Measurements from ENCODE around the gene SLC9A5.
A peak's percentile ranks its signal among the peaks of the same experiment; 100 is the strongest.

SLC9A5 gene

DNA sequence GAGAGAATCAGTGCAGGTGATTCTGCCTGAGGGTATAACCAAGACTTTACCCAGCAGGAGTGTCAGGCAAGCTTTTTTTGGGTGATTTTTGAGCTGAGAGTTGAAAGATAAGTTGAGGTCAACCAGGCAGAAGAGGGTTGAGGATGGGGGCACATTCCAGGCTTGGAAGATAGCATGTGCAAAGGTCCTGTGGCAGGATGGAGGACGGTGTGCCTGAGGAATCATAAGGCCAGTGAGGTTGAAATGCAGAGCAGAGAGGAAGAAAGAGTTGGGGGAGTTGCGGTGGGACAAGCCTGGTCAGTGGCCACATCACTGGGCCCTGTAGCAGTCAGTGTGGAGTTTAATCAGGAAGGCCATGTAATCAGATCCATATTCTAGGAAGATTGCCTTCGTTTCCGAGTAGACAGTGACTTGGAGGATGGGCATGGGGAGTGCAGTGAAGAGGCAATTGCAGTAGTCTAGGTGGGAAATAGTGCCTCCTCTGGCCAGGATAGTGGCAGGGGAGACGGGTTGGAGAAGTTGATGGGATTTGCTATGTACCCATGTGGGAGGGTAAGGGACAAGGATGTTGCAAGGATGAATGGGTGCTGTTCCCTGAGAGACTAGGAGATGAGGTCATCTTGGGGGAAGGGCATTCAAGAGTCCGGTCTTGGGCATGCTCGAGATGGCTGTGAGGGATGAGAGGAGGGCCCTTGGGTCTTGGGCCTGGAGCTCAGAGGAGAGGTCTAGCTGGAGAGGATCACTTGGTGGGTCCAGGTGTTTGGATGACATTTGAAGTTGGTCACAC lies 34.5 kb downstream of the SLC9A5 start:
- DNase-seq = no peak

DNA sequence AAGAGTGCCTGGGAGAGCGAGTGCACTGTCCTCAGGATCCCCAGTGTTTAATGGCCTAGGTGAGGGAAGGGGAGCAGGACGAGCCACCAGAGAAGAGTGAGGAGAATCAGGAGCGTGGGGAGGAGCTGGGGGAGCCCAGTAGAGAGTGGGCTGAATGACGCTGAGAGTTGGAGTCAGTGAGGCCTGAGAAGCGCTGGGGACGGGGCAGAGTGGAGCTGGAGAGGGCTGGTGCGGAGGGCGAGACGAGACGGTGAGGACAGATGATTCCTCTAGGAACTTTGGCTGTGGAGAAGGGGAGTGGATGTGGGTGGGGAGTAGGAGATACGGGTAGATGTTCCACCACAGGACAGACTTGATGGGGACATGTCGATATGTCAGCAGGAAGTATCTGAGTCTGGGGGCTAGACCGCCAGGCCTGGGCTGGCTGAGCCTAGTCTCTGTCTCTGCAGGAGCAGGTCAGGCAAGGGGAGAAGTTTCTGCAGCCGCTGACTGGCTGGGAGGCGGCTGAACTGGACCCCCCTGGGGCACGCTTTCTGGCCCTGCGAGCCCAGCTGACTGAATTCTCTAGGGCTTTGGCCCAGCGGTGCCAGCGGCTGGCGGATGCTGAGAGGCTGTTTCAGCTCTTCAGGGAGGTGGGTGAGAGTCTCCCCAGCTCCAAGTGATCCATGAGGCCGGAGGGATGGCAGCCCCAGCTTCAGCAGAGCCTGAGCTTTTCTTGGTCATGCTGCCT lies 35.2 kb downstream of the SLC9A5 start:
- DNase-seq = no peak

DNA sequence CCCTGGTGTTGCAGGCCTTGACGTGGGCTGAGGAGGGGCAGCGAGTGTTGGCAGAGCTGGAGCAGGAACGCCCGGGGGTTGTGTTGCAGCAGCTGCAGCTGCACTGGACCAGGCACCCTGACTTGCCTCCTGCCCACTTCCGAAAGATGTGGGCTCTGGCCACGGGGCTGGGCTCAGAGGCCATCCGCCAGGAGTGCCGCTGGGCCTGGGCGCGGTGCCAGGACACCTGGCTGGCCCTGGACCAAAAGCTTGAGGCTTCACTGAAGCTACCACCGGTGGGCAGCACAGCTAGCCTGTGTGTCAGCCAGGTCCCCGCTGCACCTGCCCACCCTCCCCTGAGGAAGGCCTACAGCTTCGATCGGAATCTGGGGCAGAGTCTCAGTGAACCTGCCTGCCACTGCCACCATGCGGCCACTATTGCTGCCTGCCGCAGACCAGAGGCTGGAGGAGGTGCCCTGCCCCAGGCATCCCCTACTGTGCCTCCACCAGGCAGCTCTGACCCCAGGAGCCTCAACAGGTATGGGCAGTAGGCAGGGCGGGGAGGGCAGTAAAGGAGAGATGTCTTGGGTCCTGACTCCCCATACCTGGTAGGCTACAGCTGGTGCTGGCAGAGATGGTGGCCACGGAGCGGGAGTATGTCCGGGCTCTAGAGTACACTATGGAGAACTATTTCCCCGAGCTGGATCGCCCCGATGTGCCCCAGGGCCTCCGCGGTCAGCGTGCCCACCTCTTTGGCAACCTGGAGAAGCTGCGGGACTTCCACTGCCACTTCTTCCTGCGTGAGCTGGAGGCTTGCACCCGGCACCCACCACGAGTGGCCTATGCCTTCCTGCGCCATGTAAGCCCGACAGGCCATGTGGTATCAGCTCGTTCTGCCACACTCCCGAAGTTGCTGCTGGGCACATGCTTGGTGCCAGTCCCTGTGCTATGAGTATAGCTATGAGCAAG lies 36.2 kb downstream of the SLC9A5 start:
- DNase-seq = no peak

DNA sequence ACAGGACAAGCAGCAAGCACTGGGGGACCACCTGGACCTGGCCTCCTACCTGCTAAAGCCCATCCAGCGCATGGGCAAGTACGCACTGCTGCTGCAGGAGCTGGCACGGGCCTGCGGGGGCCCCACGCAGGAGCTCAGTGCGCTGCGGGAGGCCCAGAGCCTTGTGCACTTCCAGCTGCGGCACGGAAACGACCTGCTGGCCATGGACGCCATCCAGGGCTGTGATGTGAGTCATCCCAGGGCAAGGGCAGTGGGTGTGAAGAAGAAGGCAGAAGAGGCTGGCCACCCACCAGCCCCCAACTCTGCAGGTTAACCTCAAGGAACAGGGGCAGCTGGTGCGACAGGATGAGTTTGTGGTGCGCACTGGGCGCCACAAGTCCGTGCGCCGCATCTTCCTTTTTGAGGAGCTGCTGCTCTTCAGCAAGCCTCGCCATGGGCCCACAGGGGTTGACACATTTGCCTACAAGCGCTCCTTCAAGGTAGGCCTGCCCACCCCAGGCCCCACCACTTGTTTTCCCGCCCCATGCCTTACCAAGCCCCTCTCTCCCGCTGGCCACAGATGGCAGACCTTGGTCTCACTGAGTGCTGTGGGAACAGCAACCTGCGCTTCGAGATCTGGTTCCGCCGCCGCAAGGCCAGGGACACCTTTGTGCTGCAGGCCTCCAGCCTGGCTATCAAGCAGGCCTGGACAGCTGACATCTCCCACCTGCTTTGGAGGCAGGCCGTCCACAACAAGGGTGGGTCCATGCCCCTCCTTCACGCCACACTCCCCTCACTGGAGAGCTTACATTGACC lies 37.9 kb downstream of the SLC9A5 start:
- no peak for DNase-seq

DNA sequence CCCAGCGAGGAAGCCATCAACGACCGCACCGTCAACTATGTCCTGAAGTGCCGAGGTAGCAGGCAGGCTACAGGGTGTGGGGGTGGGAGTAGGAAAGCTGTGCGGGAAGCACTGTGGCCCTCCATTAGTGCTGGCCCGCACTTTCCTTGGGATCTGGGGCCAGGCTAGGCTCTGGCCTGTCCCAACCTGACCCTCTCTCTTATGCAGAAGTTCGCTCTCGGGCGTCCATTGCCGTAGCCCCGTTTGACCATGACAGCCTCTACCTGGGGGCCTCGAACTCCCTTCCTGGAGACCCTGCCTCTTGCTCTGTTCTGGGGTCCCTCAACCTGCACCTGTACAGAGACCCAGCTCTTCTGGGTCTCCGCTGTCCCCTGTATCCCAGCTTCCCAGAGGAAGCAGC lies 39.2 kb downstream of the SLC9A5 start:
- DNase-seq = no peak

DNA sequence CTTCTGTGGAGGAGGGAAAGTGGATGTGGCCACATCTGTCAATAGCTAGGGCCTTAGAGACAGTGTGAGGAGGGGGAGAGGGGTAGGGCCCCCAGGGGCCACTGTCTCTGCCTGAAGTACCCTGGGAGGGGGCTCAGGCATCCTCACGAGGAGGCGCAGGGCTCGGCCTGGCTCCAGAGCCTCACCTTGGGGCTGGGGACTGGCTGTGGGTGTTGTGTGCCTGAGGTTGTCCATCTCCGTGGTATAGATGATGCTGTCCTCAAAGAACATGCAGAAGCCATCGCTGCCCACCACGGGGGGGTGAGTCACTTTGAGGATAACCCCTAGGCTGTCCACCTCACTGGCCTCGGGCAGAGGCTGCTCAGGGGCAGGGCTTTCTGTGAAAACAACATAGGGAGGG lies 42.7 kb downstream of the SLC9A5 start:
- no peak for DNase-seq

DNA sequence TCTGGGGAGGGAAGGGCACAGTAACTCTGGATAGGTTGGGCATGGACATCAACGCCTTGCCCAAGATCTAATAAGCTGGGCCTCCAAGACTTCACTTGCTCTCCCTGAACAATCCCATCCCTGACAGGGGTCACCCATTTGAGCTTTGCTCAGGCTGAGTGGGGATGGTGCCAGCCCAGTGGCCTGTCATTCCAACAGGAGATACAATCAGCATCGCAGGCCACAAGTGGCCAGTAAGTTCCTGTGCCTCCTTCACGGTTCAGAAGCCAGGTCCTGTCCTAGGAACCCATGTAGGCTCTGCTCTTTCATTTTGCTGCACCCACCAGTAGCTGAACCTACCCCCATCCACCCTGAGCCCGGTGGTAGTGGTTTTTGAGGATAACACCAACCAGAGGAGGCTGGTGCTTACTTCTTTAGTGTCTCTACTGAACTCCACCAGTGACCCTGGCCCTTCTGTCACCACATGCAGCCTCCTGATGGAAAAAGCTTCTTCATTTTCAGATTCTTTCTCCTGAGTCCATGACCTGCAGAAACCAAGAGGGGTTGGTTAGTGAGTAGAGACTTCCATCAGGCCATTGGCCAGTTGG lies 45.5 kb downstream of the SLC9A5 start:
- no peak for DNase-seq

DNA sequence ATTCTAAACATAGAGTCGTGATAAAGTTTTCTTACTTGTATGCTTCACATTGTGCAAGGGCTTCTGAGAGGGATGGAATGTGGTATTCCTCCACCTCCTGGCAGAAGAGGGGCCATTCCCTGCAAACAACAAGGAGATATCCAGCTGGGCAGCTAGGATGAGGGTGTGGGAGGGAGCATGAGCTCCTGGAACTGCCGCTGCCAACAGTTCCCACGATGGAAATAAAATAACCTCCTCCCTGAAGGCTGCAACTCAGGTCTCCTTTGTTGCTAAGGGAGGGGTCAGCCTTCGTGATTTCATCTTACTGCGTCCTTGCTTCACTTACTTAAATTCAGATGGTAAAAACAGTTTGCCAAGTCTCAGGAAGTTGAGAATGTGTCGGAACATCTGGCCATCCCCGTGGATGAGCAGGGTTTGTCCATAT lies 46.2 kb downstream of the SLC9A5 start:
- DNase-seq = no peak

DNA sequence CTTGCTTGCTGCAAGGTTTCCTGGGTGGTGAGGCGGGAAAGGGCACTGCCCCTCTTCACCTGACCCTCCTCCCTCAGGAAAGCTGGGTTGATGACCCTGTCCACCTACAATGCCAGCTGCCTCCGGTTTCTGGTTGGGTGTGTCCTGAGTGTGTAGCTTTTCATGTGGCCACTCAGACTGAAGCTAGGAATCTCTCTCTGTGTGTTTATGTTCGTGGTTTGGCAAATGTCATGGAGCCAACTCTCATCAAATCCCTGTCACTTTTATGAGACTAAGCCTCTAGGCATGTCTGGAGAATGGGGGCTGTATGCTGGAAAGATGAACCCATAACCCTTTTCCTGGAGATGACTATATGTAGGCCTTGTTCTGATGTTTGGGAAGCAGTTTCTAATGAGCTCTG lies 47.6 kb downstream of the SLC9A5 start:
- no peak for DNase-seq

DNA sequence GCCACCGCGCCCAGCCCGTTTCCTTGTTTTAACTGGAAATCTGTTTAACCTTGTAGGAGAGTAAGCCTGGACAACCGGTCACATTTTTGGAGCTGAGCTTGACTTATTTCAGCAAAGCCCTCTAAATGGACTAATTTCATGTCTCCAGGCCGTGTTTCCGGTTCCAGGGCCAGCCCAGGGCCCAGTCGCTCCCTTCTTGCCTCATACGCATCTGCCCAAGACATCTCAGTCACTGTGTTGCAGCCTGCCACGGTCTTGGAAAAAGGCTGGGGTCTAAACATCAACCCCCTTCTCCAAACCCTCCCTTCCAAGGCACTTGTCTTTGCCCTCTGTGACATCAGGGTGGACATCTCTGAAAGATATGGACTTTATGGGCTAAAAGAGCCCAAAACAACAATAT lies 49.5 kb downstream of the SLC9A5 start:
- no peak for DNase-seq

DNA sequence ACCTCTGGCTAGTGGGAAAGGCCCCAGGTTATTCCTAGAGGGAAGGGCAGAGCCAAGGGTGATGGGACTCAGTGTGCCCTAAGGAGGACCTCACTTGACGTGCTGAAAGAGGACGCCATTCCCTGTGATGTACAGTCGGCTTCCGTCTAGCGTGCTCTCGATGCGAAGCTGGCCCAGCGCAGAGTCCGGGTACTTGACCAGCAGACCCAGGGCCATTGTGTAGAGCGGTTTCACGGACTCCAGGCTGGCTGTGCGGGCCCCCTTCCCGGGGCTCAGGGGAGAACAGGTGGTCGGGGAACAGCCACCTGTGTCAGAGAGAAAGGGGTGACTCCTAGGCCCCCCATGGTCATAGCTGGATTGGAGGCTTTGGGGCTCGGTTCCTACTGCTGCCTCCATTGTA lies 50.5 kb downstream of the SLC9A5 start:
- DNase-seq = no peak

DNA sequence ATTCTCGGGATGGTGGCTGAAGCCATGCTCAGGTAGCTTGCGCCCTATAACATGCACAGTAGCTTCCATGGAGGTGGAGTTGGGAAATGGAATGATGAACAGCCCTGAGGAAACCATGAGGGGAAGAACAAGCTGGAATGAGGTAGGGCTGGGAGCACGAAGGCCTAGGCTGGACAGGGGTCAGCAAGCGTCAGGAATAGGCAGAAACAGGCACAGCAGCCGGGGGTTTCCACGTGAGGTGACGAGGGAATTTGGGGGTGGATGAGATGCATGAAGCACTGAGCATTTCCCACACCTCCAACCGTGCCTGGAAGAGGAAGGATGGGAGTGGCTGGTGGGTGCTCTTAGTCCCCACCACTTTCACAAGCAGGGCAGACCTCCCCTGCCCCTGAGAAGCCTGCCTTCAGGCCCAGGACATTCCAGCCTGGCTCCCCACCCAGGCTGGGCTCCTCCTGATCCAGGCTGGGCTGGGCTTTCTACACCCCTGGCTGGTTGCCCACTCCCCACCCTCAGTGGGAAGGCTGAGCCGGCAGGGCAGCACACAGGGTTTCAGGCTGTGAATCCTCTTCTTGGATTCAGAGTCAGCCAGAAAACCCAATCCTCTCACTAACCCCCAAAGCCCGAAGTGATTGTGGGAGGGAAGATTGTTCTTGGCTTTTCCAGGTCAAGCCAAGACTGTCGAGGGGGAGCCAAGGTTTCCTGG lies 52.5 kb downstream of the SLC9A5 start:
- no peak for DNase-seq

DNA sequence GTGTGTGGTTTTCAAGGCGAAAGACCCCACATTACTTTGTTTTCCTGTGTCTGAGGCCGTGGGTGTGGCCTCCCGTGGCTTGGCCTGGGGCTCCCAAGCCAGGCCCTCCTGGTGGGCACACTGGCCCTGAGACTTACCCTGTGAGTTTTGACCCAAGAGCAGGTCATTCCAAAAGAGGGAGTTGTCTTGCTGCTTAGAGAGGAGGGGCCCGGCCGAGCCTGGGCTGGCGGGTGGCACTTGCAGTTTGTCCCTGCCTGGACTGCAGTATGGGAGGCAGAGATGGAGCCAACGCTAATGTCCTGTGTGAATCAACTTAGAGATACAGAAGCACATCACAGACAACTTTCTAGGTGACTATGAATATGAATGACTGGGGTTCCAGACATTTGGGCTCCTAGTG lies 53.3 kb downstream of the SLC9A5 start:
- no peak for DNase-seq

DNA sequence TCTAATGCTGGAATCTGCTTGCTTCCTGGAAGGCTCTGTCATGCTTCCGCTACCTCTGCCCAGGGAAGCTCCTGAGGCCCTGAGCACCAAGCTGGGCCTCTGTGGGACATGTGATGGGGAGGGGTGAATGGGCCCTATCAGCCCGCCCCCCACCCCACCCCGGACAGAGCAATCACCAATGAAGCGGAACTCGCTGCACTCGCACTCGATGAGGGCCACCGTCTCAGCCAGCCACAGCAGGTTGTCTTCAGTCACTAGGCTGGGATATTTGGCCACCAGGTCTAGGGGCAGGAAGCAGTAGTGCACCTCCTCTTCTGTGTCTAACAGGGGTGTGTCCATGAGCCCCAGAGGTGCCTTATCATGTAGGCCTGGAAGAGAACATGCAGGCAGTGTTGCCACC lies 54.2 kb downstream of the SLC9A5 start:
- peak; percentile 46 for DNase-seq

DNA sequence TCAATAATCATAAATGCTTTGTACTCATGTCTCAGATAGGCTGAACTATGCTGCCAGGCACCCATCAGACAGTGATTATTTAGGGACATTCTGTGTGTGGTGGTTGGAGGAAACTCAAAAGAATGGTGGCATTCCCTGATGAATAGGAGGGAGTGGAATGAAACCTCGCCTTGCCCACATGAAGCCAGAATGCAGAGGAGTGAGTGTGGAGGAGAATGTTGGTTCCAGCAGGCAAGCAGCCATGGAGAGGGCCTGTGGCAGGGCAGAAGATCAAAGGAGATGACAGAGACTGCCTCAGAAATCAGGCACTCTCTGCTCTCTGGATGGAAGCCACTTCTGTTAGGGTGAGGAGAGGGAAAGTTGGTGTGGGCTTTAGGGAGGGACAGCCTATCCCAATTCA lies 55.2 kb downstream of the SLC9A5 start:
- no peak for DNase-seq

DNA sequence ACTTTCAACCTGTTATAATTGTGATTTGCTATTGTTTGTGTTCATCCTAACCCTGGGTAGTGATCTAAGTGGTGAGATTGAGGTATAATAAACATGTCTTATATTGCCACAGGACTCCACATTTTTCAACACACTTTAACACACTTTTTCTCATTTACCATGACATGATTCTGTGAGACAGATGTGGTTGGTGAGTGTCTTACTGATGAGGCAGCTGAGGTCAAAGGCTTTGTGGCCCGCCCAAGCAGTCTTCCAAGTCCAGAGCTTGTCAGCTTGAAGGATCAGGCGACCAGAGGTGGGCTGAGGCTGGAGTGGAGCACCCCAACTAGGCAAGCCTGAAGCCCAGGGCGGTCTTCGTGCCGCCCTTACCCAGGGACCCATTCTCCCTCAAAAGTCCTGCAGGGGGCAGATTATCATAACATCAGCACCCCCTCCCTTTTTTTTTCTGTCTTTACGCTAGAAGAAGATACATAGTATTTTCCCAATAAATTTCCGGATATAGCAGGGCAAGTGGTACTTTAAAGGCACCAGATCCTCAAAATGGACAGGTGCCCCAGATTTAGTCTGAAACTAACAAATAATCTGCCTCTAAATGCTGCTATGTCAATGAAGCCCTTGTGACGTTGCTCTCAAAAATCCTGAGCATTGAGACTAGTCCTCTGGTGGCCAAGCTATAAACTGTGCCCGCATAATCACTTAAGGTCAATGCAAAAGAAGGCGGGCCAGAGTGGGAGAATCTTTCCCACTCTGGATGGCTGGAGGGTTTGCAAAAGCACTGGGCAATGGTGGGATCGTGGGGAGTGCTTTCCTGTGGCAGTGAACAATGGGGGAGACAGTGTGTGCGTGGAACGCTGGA lies 56.7 kb downstream of the SLC9A5 start:
- DNase-seq = no peak

DNA sequence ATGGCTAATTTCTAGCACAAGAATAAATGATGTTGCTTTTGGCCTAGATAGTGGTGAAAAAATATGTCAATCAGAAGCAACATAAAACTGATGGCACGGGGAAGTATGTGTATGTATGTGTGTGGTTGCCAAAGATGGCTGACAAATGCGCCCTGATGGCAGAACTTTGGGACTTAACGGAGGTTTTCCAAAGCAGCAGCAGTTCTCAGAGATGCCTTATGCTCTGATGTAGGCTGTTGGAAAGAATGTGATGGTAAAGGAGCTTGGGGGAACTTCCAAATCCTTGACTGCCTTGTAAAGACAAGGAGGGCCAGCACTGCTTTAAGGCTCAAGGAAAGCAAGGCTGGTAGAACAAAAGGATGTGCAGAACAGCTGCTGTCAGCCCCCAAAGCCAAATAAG lies 61.8 kb downstream of the SLC9A5 start:
- no peak for DNase-seq

DNA sequence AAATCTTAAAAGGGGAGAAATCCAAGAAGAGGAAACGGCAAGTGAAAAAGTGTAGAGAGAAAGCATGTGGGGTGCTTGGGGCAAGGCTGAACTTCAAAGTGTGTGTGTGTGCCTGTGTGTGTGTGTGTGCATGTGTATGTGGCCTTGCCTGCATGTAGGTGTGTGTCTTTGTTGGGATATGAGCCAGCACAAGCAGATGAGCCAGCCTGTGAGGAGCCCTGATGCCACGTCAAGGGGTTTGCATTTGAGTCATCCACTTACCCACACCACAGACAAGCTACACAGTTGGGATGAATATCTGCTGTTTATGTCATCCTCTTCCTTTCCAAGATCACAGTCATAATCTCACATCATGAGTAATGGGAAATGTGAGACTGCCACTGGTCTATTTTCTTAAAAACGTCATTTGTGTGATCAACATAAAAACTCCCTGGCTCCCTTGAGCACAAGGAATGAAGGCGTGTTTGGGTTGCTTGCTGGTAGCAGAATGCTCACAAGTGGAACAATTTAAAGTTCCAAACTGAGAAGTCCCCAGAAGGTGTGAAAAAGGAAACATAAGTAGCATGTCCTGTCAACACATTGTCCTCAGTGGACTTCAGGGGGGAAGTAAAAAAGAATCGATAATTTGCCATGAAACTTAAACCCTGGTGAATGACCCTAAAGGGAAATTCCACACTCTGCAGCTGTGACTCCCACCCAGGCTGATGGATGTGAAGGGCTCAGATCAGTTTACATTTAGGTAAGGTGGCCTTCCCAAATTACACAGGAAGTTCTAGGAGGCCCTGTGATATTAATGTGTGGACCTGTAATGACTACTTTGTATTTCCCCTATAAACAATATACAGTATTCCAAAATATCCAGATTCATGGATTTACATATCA lies 63.1 kb downstream of the SLC9A5 start:
- DNase-seq = no peak

DNA sequence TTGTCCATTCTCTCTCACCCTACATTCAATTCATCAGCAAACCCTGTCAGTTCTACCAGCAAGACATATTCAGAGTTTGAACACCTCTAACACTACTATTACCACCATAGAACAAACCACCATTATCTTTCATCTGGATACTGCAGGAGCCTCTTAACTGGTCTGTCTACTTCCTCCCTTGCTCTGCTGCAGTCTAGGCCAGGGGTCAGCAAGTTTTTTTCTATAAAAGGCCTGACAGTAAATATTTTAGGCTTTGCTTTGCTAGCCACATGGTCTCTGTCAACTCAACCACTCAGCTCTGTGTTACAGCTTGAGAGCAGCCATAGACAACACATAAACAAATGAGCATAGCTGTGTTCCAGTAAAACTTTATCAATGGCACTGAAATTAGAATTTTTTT lies 63.9 kb downstream of the SLC9A5 start:
- no peak for DNase-seq

DNA sequence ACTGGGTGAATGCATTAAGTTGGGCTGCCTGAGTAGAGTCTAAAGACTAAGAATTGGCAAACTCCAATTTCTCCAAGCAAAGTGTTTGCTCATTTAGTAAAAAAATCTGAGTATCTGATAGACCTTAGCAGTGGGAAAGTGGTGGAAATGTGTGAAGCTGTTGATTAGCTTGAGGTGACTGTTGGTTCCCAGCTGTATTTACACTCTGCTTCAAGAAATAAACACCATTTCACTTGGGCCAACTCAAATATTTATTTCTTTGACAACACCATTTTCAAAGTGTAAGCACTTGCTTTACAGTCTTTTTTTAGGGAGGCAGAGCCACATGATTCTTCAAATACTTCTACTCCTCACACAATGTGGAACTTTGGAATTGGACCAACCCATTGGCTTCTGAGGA lies 69.1 kb downstream of the SLC9A5 start:
- DNase-seq = no peak

Measured in hematopoietic multipotent progenitor cell treated with erythropoietin and hydrocortisone succinate and interleukin-3 and kit ligand, for 6 days (in vitro differentiated cells).